Cardiac fibroblast (primary cell): ENCODE measurements around the gene SAT1.

Source experiments
- DNase-seq, 2 donors: peaks; one replicate each; pipeline versions ENCODE4 v3.0.0 to v3.0.0-alpha.2; 2010; ENCODE audit warnings: low read depth in 2 of 2
- H3K4me3 ChIP-seq, 2 donors: replicated peaks in 1 of 2; 1 replicate in 1 of 2; 2 replicates in 1 of 2; pipeline ENCODE4 v1.5.1; 2011; ENCODE audit warnings: low read depth in 2 of 2, low read length in 2 of 2, mild to moderate bottlenecking in 2 of 2, moderate library complexity in 1 of 2
- TF ChIP-seq, protein P1 (sequence below): IDR thresholded peaks from one replicate; pipeline ENCODE4 v1.5.1; 2011; ENCODE audit warnings: low read depth, mild to moderate bottlenecking, low read length, inconsistent platforms

The SAT1 gene

DNA sequence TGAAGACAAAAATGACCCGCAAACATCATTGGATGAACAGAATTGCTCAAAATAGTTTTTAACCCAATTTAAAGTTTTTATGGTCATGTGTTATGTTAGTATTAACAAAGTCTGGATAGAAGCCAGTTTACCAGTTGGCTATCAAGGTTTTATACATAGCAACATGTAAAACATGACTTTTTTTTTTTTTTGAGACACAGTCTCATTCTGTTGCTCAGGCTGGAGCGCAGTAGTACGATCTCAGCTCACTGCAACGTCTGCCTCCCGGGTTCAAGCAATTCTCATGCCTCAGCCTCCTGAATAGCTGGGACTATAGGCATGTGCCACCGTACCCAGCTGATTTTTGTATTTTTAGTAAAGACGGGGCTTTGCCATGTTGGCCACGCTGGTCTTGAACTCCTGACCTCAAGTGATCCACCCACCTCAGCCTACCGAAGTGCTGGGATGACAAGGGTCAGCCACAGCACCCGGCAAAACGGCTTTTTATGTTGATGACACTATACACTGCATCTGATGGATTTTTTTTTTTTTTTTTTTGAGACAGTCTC lies 3.4 kb downstream of the SAT1 start:
- TF ChIP-seq, protein P1, sequence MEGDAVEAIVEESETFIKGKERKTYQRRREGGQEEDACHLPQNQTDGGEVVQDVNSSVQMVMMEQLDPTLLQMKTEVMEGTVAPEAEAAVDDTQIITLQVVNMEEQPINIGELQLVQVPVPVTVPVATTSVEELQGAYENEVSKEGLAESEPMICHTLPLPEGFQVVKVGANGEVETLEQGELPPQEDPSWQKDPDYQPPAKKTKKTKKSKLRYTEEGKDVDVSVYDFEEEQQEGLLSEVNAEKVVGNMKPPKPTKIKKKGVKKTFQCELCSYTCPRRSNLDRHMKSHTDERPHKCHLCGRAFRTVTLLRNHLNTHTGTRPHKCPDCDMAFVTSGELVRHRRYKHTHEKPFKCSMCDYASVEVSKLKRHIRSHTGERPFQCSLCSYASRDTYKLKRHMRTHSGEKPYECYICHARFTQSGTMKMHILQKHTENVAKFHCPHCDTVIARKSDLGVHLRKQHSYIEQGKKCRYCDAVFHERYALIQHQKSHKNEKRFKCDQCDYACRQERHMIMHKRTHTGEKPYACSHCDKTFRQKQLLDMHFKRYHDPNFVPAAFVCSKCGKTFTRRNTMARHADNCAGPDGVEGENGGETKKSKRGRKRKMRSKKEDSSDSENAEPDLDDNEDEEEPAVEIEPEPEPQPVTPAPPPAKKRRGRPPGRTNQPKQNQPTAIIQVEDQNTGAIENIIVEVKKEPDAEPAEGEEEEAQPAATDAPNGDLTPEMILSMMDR = no peak
- DNase-seq = peak; percentile 49 to 62
- H3K4me3 ChIP-seq = no peak overlapping the region

DNA sequence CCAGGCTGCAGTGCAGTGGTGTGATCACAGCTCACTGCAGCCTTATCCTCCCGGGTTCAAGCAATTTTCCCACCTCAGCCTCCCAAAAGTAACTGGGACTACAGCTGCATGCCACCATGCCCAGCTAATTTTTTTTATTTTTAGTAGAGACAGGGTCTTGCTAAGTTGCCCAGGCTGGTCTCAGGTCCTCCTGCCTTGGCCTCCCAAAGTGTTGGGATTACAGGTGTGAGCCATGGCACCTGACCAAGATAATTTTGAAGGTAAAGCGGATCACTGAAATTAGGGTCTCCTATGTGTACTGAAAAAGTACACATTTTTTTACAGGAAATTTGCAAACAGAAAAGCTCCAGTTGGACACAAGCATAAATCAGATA lies 4.8 kb downstream of the SAT1 start:
- peak in 1 of 2 donors; percentile 18 for DNase-seq
- TF ChIP-seq, protein P1 = no peak
- H3K4me3 ChIP-seq = no peak overlapping the region

DNA sequence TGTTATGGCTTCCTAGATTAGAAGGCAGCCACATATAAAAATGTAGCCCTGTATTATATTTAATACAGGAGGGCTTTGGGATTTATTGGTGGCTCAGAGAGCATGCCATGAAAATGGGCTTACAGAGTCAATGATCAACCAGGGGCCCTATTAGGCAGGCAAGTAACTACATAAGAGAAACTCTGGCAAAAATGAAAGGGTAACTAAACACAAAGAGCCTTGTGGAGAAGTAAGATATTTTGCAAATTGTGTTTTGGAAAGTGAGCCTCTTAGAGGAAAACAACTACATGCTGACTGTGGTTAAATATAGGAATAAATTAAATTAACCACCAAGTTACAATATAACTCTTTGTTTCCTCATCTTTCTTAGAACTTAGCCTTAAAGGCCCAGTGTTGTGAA lies 5.5 kb downstream of the SAT1 start:
- peak in 1 of 2 donors; percentile 6 for DNase-seq

GRCh38 chrX:23788946-23789345 lies 6.0 kb downstream of the SAT1 start:
- no peak for DNase-seq
- H3K4me3 ChIP-seq = no peak overlapping the region
- TF ChIP-seq, protein P1 = no peak

More for the DNA sequence above, 5.5 kb downstream of the SAT1 start:
- TF ChIP-seq, protein P1 = no peak
- H3K4me3 ChIP-seq = no peak overlapping the region

DNA sequence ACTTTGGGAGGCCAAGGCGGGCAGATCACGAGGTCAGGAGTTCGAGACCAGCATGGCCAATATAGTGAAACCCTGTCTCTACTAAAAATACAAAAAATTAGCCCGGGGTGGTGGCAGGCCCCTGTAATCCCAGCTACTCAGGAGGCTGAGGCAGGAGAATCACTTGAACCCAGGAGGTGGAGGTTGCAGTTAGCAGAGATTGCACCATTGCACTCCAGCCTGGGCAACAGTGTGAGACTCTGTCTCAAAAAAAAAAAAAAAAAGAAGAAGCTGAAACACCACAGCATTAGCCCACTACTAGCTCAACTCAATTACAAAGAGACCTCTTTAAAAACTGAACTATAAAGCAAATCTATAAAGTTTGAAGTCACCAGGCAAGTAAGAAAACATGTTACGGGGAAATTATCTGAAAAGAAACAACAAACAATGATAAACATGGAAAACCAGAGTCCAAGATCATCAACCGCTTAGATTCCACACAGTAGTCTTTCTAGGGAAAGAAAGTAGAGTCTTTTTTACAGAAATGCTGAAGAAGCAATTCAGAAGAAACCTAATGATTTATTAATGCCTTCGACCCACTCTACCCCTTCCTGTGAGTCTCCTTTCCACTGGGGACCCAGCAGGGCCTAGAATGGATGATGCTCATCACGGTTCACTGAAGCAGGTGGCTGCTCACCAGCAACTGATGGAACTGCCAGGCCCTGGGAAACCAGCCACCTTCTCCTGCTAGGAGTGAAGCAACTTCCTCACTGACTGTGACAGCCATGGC lies 6.6 kb downstream of the SAT1 start:
- H3K4me3 ChIP-seq = no peak overlapping the region

DNA sequence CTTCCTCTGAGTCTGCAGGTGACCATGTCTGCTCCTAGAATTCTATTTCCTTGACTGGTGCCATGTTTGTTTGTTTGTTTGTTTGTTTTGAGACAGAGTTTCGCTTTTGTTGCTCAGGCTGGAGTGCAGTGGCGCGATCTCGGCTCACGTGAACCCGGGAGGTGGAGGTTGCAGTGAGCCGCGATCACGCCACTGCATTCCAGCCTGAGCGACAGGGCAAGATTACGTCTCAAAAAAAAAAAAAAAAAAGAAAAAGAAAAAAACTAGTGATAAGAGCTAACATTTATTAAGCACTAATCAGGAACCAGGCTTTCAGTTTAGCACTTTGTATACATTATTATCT lies 7.2 kb downstream of the SAT1 start:
- DNase-seq = no peak
- TF ChIP-seq, protein P1 = no peak
- H3K4me3 ChIP-seq = no peak overlapping the region

More for the DNA sequence above, 6.6 kb downstream of the SAT1 start:
- TF ChIP-seq, protein P1 = no peak
- no peak for DNase-seq
